Hepatocyte (in vitro differentiated cells): ENCODE data around the gene APOL2. TPM values are rescaled to one million over a fixed set of nuclear protein-coding genes. Genes with fewer than 3 reads are reported as not detected.
"Not testable (repeated sequence)": the region's sequence is repeated elsewhere in the genome, so short reads cannot be mapped to it uniquely, and the experiment has no call there.

Experiments used
- DNase-seq: peaks from one replicate; pipeline ENCODE4 v3.0.0-alpha.2; 2016; ENCODE audit warnings: low spot score
- H2AFZ ChIP-seq: fragments of 200-600 bp; sonication (generic); 2 replicates; pipeline ENCODE4 v1.6.0; 2016; ENCODE audit warnings: antibody characterized with exemption, mild to moderate bottlenecking
- H3K27ac ChIP-seq: fragments of 200-600 bp; sonication (generic); 2 replicates; pipeline ENCODE4 v1.5.1; 2016; ENCODE audit warnings: mild to moderate bottlenecking
- H3K27me3 ChIP-seq: fragments of 200-600 bp; sonication (generic); 2 replicates; pipeline ENCODE4 v1.6.1; 2016
- H3K36me3 ChIP-seq: fragments of 200-600 bp; sonication (generic); replicated peaks from 2 replicates; pipeline ENCODE4 v1.5.1; 2016; ENCODE audit warnings: low read depth; ENCODE audit not compliant: insufficient read depth
- H3K4me1 ChIP-seq: fragments of 200-600 bp; sonication (generic); 2 replicates; pipeline ENCODE4 v1.5.1; 2016; ENCODE audit warnings: mild to moderate bottlenecking, moderate library complexity; ENCODE audit not compliant: insufficient read depth
- H3K4me2 ChIP-seq: fragments of 200-600 bp; sonication (generic); 2 replicates; pipeline ENCODE4 v1.6.0; 2016
- H3K4me3 ChIP-seq: fragments of 200-600 bp; sonication (generic); 2 replicates; pipeline ENCODE4 v1.5.1; 2016; ENCODE audit warnings: mild to moderate bottlenecking
- H3K79me2 ChIP-seq: fragments of 200-600 bp; sonication (generic); 2 replicates; pipeline ENCODE4 v1.6.0; 2017; ENCODE audit warnings: mild to moderate bottlenecking
- H3K9me2 ChIP-seq: fragments of 200-600 bp; sonication (generic); replicated peaks from 2 replicates; pipeline ENCODE4 v1.6.0; 2017; ENCODE audit warnings: mild to moderate bottlenecking; ENCODE audit not compliant: insufficient read depth
- H3K9me3 ChIP-seq: fragments of 200-600 bp; sonication (generic); 2 replicates; pipeline ENCODE4 v1.5.1; 2016; ENCODE audit warnings: low read depth, mild to moderate bottlenecking
- H4K20me1 ChIP-seq: fragments of 200-600 bp; sonication (generic); 2 replicates; pipeline ENCODE4 v1.6.0; 2016; ENCODE audit warnings: mild to moderate bottlenecking; ENCODE audit not compliant: insufficient read depth, poor library complexity, severe bottlenecking
- CTCF ChIP-seq: fragments of 200-600 bp; sonication (generic); IDR thresholded peaks from 2 replicates; pipeline ENCODE4 v1.5.1; 2016; ENCODE audit warnings: antibody characterized with exemption, mild to moderate bottlenecking; ENCODE audit not compliant: poor library complexity
- EZH2 ChIP-seq: fragments of 200-600 bp; sonication (generic); IDR thresholded peaks from 2 replicates; pipeline ENCODE4 v1.6.1; 2016; ENCODE audit warnings: antibody characterized with exemption, mild to moderate bottlenecking, borderline replicate concordance
- EZH2phosphoT487 ChIP-seq: fragments of 200-600 bp; sonication (generic); IDR thresholded peaks from one replicate; pipeline ENCODE4 v1.6.1; 2018; ENCODE audit warnings: antibody characterized with exemption, mild to moderate bottlenecking, low read depth, moderate library complexity; ENCODE audit not compliant: unreplicated experiment, severe bottlenecking
- WGBS: methylation state at CpG from one replicate; pipeline ENCODE4 v1.1.6; 2016; ENCODE audit warnings: low lambda C conversion rate; ENCODE audit errors: missing lambda C conversion rate; 5-methylcytosine and 5-hydroxymethylcytosine counted together
- polyA plus RNA-seq: library from polyadenylated mRNA; unstranded; fragments of >200 nt; fragmentation: Nextera tagmentation; extraction: Ambion mirVana; gene quantifications from 2 replicates; pipeline ENCODE4 v1.2.1, GENCODE V29; 2016
- total RNA-seq: library from RNA; depleted of rRNA; stranded (reverse); fragments of >200 nt; gene quantifications from 2 replicates; pipeline ENCODE4 v1.2.3, GENCODE V29; 2014

APOL2 gene
- total and polyA plus RNA-seq, 2 experiments from 2014 or later: 19.5 to 34.8 TPM

- Histone ChIP-seq H3K4me1 (peaks cover 20% of the 10 kb centered on the region), H3K4me3 (no peak overlapping the region), H2AFZ (no peak overlapping the region), H3K9me2 (no peaks in the 10 kb centered on the region), H3K36me3 (no peaks in the 10 kb centered on the region), H3K9me3 (no peaks in the 10 kb centered on the region), H3K4me2 (no peak overlapping the region), H4K20me1 (no peaks in the 10 kb centered on the region), H3K79me2 (no peaks in the 10 kb centered on the region), H3K27me3 (no peaks in the 10 kb centered on the region), H3K27ac (no peak overlapping the region)
- TF ChIP-seq CTCF: no peak
- no peak for TF ChIP-seq EZH2phosphoT487
- TF ChIP-seq EZH2: no peak
- 77% methylated on average over 8 of the region's 8 CpGs for WGBS
- no peak for DNase-seq
Measured at GRCh38 chr22:36257308-36257707, 18.0 kb upstream of the APOL2 start.

DNA sequence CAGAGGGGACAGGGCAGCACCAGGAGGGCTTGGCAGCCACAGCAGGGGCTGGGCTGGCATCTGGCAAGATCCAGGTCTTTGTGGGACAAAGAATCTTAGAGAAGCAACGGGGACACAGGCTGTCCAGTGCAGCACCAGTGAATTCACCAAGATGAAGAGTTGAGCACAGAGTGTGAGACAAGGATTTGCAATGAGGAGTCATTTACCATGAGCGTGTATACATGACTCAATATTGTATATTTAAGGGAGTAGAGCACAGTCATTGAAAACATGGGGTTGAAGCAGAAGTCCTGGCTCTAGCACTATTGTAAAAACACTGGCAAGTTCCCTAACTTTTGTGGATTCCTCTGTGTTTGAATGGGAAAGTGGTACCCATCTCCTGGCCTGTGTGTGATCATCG lies 17.2 kb upstream of the APOL2 start:
- no peaks in the 10 kb centered on the region for H3K9me3 ChIP-seq
- H3K4me3 ChIP-seq: no peak overlapping the region
- no peak overlapping the region for H3K4me2 ChIP-seq
- H3K4me1 ChIP-seq: peaks cover 20% of the 10 kb centered on the region
- DNase-seq: no peak
- no peak overlapping the region for H3K27ac ChIP-seq
- 82% methylated on average over 3 of the region's 3 CpGs for WGBS
- no peaks in the 10 kb centered on the region for H4K20me1 ChIP-seq
- no peaks in the 10 kb centered on the region for H3K9me2 ChIP-seq
- H3K36me3 ChIP-seq: no peaks in the 10 kb centered on the region
- H2AFZ ChIP-seq: no peak overlapping the region
- H3K79me2 ChIP-seq: no peaks in the 10 kb centered on the region
- no peaks in the 10 kb centered on the region for H3K27me3 ChIP-seq
- TF ChIP-seq EZH2phosphoT487 (no peak), CTCF (no peak)

DNA sequence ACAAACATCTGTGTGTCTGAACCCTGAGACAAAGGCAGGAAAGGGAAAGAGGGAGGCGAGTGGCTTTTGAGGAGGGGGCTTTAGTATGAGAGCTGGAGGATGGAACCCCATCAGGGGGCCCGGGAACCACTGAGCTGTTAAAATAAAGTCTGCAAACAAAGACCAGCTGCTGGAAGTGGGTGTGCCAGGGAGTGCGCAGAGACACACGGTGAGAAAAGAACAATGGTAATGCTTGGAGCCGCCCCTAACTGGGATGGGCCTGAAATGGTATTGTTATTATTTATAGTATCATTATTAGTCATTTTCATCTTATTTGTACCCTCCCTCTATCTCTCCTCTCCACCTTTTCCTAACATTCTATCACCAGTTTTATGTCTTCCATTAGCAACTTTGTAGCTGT lies 16.2 kb upstream of the APOL2 start:
- peaks cover 20% of the 10 kb centered on the region for H3K4me1 ChIP-seq
- not testable (repeated sequence) for H3K79me2 ChIP-seq, H4K20me1 ChIP-seq, H2AFZ ChIP-seq, DNase-seq, H3K4me2 ChIP-seq, H3K27me3 ChIP-seq, H3K27ac ChIP-seq, H3K9me2 ChIP-seq, H3K9me3 ChIP-seq, H3K4me3 ChIP-seq, H3K36me3 ChIP-seq
- 100% methylated on average over 1 of the region's 5 CpGs for WGBS

DNA sequence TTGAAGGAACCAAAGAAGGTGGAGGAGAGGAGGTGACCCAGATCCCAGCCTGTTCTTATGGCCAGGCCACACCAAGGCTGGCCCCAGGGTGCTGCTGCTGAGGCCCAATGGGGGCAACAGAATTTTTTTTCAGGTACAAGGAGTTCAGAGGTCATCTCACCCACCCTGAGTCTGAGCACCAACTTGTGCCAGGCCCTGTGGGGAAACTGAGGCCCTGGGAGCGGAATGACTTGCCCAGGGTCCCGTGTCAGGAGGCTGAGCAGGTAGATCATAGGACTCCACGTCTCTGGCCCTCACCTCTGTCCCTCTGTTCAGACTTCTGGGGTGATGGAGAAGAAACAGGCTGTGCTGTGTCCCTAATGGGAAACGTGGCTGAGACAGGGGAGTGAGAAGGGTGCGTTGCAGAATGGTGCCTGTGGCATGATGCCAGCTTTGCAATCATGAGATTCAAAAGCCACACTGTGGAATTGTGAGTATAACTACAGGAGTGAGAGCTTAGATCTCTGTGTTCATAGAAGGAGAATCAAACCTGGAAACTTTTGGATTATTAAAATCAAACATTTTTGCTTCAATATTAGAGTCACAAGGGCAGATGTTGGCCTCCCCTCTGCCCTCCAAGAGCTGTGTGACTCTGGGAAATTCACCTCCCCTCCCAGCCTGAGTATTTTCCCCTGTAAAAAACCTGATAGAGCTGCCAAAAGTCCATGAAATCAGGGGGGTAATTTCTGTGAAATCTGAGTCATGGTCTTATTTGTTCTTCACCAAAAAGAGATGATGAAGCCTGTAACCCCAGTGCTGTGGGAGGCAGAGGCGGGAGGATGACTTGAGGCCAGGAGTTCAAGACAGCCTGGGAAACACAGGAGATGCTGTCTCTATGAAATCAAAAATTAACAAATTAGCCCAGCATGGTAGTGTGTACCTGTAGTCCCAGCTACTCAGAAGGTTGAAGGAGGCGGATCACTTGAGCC lies 14.5 kb upstream of the APOL2 start:
- no peaks in the 10 kb centered on the region for H3K27me3 ChIP-seq
- no peak for TF ChIP-seq CTCF
- TF ChIP-seq EZH2phosphoT487: no peak
- no peak for TF ChIP-seq EZH2
- H3K27ac ChIP-seq: peak overlapping the region; percentile 31
- H3K9me3 ChIP-seq: no peaks in the 10 kb centered on the region
- H3K4me1 ChIP-seq: peaks cover 9% of the 10 kb centered on the region
- H3K4me3 ChIP-seq: no peak overlapping the region
- no peak for DNase-seq
- H3K4me2 ChIP-seq: peak overlapping the region; percentile 45
- no peak overlapping the region for H2AFZ ChIP-seq
- no peaks in the 10 kb centered on the region for H3K36me3 ChIP-seq
- no peaks in the 10 kb centered on the region for H4K20me1 ChIP-seq
- 85% methylated on average over 7 of the region's 7 CpGs for WGBS
- no peaks in the 10 kb centered on the region for H3K79me2 ChIP-seq
- no peaks in the 10 kb centered on the region for H3K9me2 ChIP-seq
